Dendritic cell treated with granulocyte-macrophage colony-stimulating factor and Interleukin-4, amounts not matched to agents 40 ng/mL and 50 ng/mL, for 4 days (primary cell): ENCODE results near the gene KCNK7.

Experiments used
- H3K27ac Mint-ChIP-seq: one replicate; pipeline ENCODE4 v1.8.0; 2022; ENCODE audit warnings: mild to moderate bottlenecking, mixed read lengths
- H3K27me3 Mint-ChIP-seq: one replicate; pipeline ENCODE4 v1.8.0; 2022; ENCODE audit warnings: mild to moderate bottlenecking, mixed read lengths
- H3K36me3 Mint-ChIP-seq: one replicate; pipeline ENCODE4 v1.8.0; 2022; ENCODE audit warnings: low read depth, mixed read lengths
- H3K4me1 Mint-ChIP-seq: one replicate; pipeline ENCODE4 v1.8.0; 2022; ENCODE audit warnings: low read depth, mixed read lengths
- H3K4me3 Mint-ChIP-seq: one replicate; pipeline ENCODE4 v1.8.0; 2022; ENCODE audit warnings: mild to moderate bottlenecking, moderate library complexity, mixed read lengths
- H3K9me3 Mint-ChIP-seq: one replicate; pipeline ENCODE4 v1.8.0; 2022; ENCODE audit warnings: mixed read lengths
- intact Hi-C: fragments of 100-400 bp; cut with micrococcal nuclease; formaldehyde crosslinking; loops from one replicate; pipeline ENCODE4 v1.15.0; 2022

KCNK7 gene

GRCh38 chr11:65620666-65621065, 25.1 kb upstream of the KCNK7 start:
- Mint-ChIP-seq H3K27me3 (no peaks in the 10 kb centered on the region), H3K36me3 (peaks cover 97% of the 10 kb centered on the region), H3K27ac (no peak overlapping the region), H3K9me3 (no peaks in the 10 kb centered on the region), H3K4me1 (peaks cover 24% of the 10 kb centered on the region), H3K4me3 (no peak overlapping the region)
- intact Hi-C loops = no loop called here

GRCh38 chr11:65619281-65619928, 23.8 kb upstream of the KCNK7 start:
- peaks cover 93% of the 10 kb centered on the region for H3K36me3 Mint-ChIP-seq
- no peak overlapping the region for H3K27ac Mint-ChIP-seq
- H3K9me3 Mint-ChIP-seq = no peaks in the 10 kb centered on the region
- H3K4me1 Mint-ChIP-seq = peaks cover 23% of the 10 kb centered on the region
- no peaks in the 10 kb centered on the region for H3K27me3 Mint-ChIP-seq
- intact Hi-C loops = no loop called here
- H3K4me3 Mint-ChIP-seq = no peak overlapping the region

GRCh38 chr11:65618763-65619162, 23.2 kb upstream of the KCNK7 start:
- no peak overlapping the region for H3K4me3 Mint-ChIP-seq
- no peaks in the 10 kb centered on the region for H3K27me3 Mint-ChIP-seq
- no peak overlapping the region for H3K27ac Mint-ChIP-seq
- intact Hi-C loops = no loop called here
- H3K4me1 Mint-ChIP-seq = peaks cover 23% of the 10 kb centered on the region
- H3K9me3 Mint-ChIP-seq = no peaks in the 10 kb centered on the region
- peaks cover 93% of the 10 kb centered on the region for H3K36me3 Mint-ChIP-seq

- H3K4me3 Mint-ChIP-seq = no peak overlapping the region
- H3K27me3 Mint-ChIP-seq = no peaks in the 10 kb centered on the region
- intact Hi-C loops = no loop called here
- peaks cover 93% of the 10 kb centered on the region for H3K36me3 Mint-ChIP-seq
- H3K27ac Mint-ChIP-seq = no peak overlapping the region
- H3K9me3 Mint-ChIP-seq = no peaks in the 10 kb centered on the region
- H3K4me1 Mint-ChIP-seq = peaks cover 26% of the 10 kb centered on the region
Observed at GRCh38 chr11:65617990-65618751, 22.6 kb upstream of the KCNK7 start.

GRCh38 chr11:65617136-65617850, 21.7 kb upstream of the KCNK7 start:
- peak overlapping the region; percentile 95 for H3K27ac Mint-ChIP-seq

GRCh38 chr11:65616575-65617001, 21.0 kb upstream of the KCNK7 start:
- no peaks in the 10 kb centered on the region for H3K27me3 Mint-ChIP-seq
- H3K27ac Mint-ChIP-seq = peak overlapping the region; percentile 95
- peaks cover 42% of the 10 kb centered on the region for H3K4me1 Mint-ChIP-seq
- intact Hi-C loops = no loop called here
- H3K9me3 Mint-ChIP-seq = no peaks in the 10 kb centered on the region
- peaks cover 93% of the 10 kb centered on the region for H3K36me3 Mint-ChIP-seq
- H3K4me3 Mint-ChIP-seq = peak overlapping the region; percentile 91

More at GRCh38 chr11:65617136-65617850, 21.7 kb upstream of the KCNK7 start:
- Mint-ChIP-seq H3K36me3 (peaks cover 93% of the 10 kb centered on the region), H3K27me3 (no peaks in the 10 kb centered on the region), H3K4me3 (peak overlapping the region; percentile 91), H3K9me3 (no peaks in the 10 kb centered on the region), H3K4me1 (peaks cover 35% of the 10 kb centered on the region)
- intact Hi-C loops = no loop called here

GRCh38 chr11:65615950-65616574, 20.5 kb upstream of the KCNK7 start:
- peaks cover 47% of the 10 kb centered on the region for H3K4me1 Mint-ChIP-seq
- H3K4me3 Mint-ChIP-seq = peak overlapping the region; percentile 91
- peak overlapping the region; percentile 95 for H3K27ac Mint-ChIP-seq
- intact Hi-C loops = loop anchor here (1.0 to 2.0 kb wide), 3 partner anchors 37 to 47 kb away; no protein-coding TSS in a partner anchor
- peaks cover 93% of the 10 kb centered on the region for H3K36me3 Mint-ChIP-seq
- no peaks in the 10 kb centered on the region for H3K9me3 Mint-ChIP-seq
- H3K27me3 Mint-ChIP-seq = no peaks in the 10 kb centered on the region

- Mint-ChIP-seq H3K36me3 (peaks cover 93% of the 10 kb centered on the region), H3K4me1 (peaks cover 54% of the 10 kb centered on the region), H3K27ac (peak within 1 kb of the TSS; percentile 95), H3K27me3 (no peaks in the 10 kb centered on the region), H3K9me3 (no peaks in the 10 kb centered on the region), H3K4me3 (peak within 1 kb of the TSS; percentile 91)
- intact Hi-C loops = loop anchor here (1.0 to 2.0 kb wide), 3 partner anchors 37 to 48 kb away; no protein-coding TSS in a partner anchor
Observed at GRCh38 chr11:65615229-65615949, 19.8 kb upstream of the KCNK7 start, which contains the start of gene PCNX3. PCNX3 (plus strand) TSS chr11:65615776; CDS start chr11:65616312, 536 bp downstream.

- Mint-ChIP-seq H3K4me3 (peak overlapping the region; percentile 91), H3K27me3 (no peaks in the 10 kb centered on the region), H3K27ac (peak overlapping the region; percentile 95), H3K36me3 (peaks cover 93% of the 10 kb centered on the region), H3K4me1 (peaks cover 66% of the 10 kb centered on the region), H3K9me3 (no peaks in the 10 kb centered on the region)
- intact Hi-C loops = no loop called here
Observed at GRCh38 chr11:65613091-65613928, 17.7 kb upstream of the KCNK7 start.

- no peaks in the 10 kb centered on the region for H3K27me3 Mint-ChIP-seq
- peak overlapping the region; percentile 95 for H3K27ac Mint-ChIP-seq
- H3K4me3 Mint-ChIP-seq = peak overlapping the region; percentile 91
- no peaks in the 10 kb centered on the region for H3K9me3 Mint-ChIP-seq
- H3K36me3 Mint-ChIP-seq = peaks cover 93% of the 10 kb centered on the region
- intact Hi-C loops = no loop called here
- peaks cover 71% of the 10 kb centered on the region for H3K4me1 Mint-ChIP-seq
Observed at GRCh38 chr11:65612691-65613090, 17.1 kb upstream of the KCNK7 start.

GRCh38 chr11:65611758-65612603, 16.4 kb upstream of the KCNK7 start:
- H3K4me1 Mint-ChIP-seq = peaks cover 71% of the 10 kb centered on the region
- H3K9me3 Mint-ChIP-seq = no peaks in the 10 kb centered on the region
- H3K36me3 Mint-ChIP-seq = peaks cover 93% of the 10 kb centered on the region
- no peaks in the 10 kb centered on the region for H3K27me3 Mint-ChIP-seq
- peak overlapping the region; percentile 91 for H3K4me3 Mint-ChIP-seq
- H3K27ac Mint-ChIP-seq = peak overlapping the region; percentile 95
- intact Hi-C loops = no loop called here
